ENCODE data around the gene PLPPR4. TPM values are rescaled to one million over a fixed set of nuclear protein-coding genes. Genes with fewer than 3 reads are reported as not detected.

The PLPPR4 gene
- total and polyA plus RNA-seq, 5 donors = 0.14 to 0.44 (median 0.28) TPM

- ATAC-seq (no peak), DNase-seq (no peak)
- Histone ChIP-seq H3K27ac (ENCODE audit: low read length) (no peak overlapping the region), H3K27me3 (ENCODE audit: control insufficient read depth, insufficient read depth) (no peaks in the 10 kb centered on the region), H3K4me1 (ENCODE audit: control insufficient read depth, insufficient read depth, low read length) (no peaks in the 10 kb centered on the region), H3K9me3 (ENCODE audit: control insufficient read depth, low read length) (no peaks in the 10 kb centered on the region), H3K4me3 (ENCODE audit: low read length) (no peak overlapping the region)
- WGBS = 89% methylated on average over 7 of the region's 7 CpGs
- intact Hi-C loops (cut with DNase I) = no loop called here
Observed at GRCh38 chr1:99306056-99306455, 41.8 kb downstream of the PLPPR4 start.

- H3K27me3 ChIP-seq (ENCODE audit: control insufficient read depth, insufficient read depth) = no peaks in the 10 kb centered on the region
- DNase-seq (no peak), ATAC-seq (no peak)
- no peaks in the 10 kb centered on the region for H3K4me1 ChIP-seq (ENCODE audit: control insufficient read depth, insufficient read depth, low read length)
- intact Hi-C loops (cut with DNase I) = no loop called here
- H3K27ac ChIP-seq (ENCODE audit: low read length) = no peak overlapping the region
- no peak overlapping the region for H3K4me3 ChIP-seq (ENCODE audit: low read length)
- H3K9me3 ChIP-seq (ENCODE audit: control insufficient read depth, low read length) = no peaks in the 10 kb centered on the region
- WGBS = 90% methylated on average over 15 of the region's 15 CpGs
Observed at GRCh38 chr1:99306644-99307043, 42.4 kb downstream of the PLPPR4 start.

- no peak overlapping the region for H3K27ac ChIP-seq (ENCODE audit: low read length)
- ATAC-seq (no peak), DNase-seq (no peak)
- no peaks in the 10 kb centered on the region for H3K27me3 ChIP-seq (ENCODE audit: control insufficient read depth, insufficient read depth)
- H3K9me3 ChIP-seq (ENCODE audit: control insufficient read depth, low read length) = no peaks in the 10 kb centered on the region
- 90% methylated on average over 1 of the region's 1 CpG for WGBS
- H3K4me3 ChIP-seq (ENCODE audit: low read length) = no peak overlapping the region
- H3K4me1 ChIP-seq (ENCODE audit: control insufficient read depth, insufficient read depth, low read length) = no peaks in the 10 kb centered on the region
- intact Hi-C loops (cut with DNase I) = no loop called here
Observed at GRCh38 chr1:99315305-99315704, 51.0 kb downstream of the PLPPR4 start.

GRCh38 chr1:99326215-99326949, 62.1 kb downstream of the PLPPR4 start:
- WGBS = 66% methylated on average over 3 of the region's 3 CpGs
- intact Hi-C loops (cut with DNase I) = no loop called here

GRCh38 chr1:99327357-99327756, 63.1 kb downstream of the PLPPR4 start:
- no peaks in the 10 kb centered on the region for H3K9me3 ChIP-seq (ENCODE audit: control insufficient read depth, low read length)
- H3K4me1 ChIP-seq (ENCODE audit: control insufficient read depth, insufficient read depth, low read length) = no peaks in the 10 kb centered on the region
- intact Hi-C loops (cut with DNase I) = no loop called here
- H3K27ac ChIP-seq (ENCODE audit: low read length) = no peak overlapping the region
- DNase-seq = no peak
- no peak for ATAC-seq
- H3K4me3 ChIP-seq (ENCODE audit: low read length) = no peak overlapping the region
- 88% methylated on average over 3 of the region's 3 CpGs for WGBS
- no peaks in the 10 kb centered on the region for H3K27me3 ChIP-seq (ENCODE audit: control insufficient read depth, insufficient read depth)

More at GRCh38 chr1:99326215-99326949, 62.1 kb downstream of the PLPPR4 start:
- ATAC-seq (no peak), DNase-seq (no peak)
- Histone ChIP-seq H3K4me1 (ENCODE audit: control insufficient read depth, insufficient read depth, low read length) (no peaks in the 10 kb centered on the region), H3K4me3 (ENCODE audit: low read length) (no peak overlapping the region), H3K9me3 (ENCODE audit: control insufficient read depth, low read length) (no peaks in the 10 kb centered on the region), H3K27ac (ENCODE audit: low read length) (no peak overlapping the region), H3K27me3 (ENCODE audit: control insufficient read depth, insufficient read depth) (no peaks in the 10 kb centered on the region)

GRCh38 chr1:99328171-99328570, 63.9 kb downstream of the PLPPR4 start:
- Histone ChIP-seq H3K9me3 (ENCODE audit: control insufficient read depth, low read length) (no peaks in the 10 kb centered on the region), H3K4me1 (ENCODE audit: control insufficient read depth, insufficient read depth, low read length) (no peaks in the 10 kb centered on the region), H3K4me3 (ENCODE audit: low read length) (no peak overlapping the region), H3K27me3 (ENCODE audit: control insufficient read depth, insufficient read depth) (no peaks in the 10 kb centered on the region), H3K27ac (ENCODE audit: low read length) (no peak overlapping the region)
- 77% methylated on average over 1 of the region's 1 CpG for WGBS
- ATAC-seq (no peak), DNase-seq (no peak)
- intact Hi-C loops (cut with DNase I) = no loop called here

- intact Hi-C loops (cut with DNase I) = no loop called here
- H3K4me3 ChIP-seq (ENCODE audit: low read length) = no peak overlapping the region
- DNase-seq = no peak
- WGBS = 56% methylated on average over 3 of the region's 3 CpGs
- no peaks in the 10 kb centered on the region for H3K4me1 ChIP-seq (ENCODE audit: control insufficient read depth, insufficient read depth, low read length)
- no peaks in the 10 kb centered on the region for H3K27me3 ChIP-seq (ENCODE audit: control insufficient read depth, insufficient read depth)
- ATAC-seq = no peak
- H3K9me3 ChIP-seq (ENCODE audit: control insufficient read depth, low read length) = no peaks in the 10 kb centered on the region
- H3K27ac ChIP-seq (ENCODE audit: low read length) = no peak overlapping the region
Observed at GRCh38 chr1:99331083-99331482, 66.8 kb downstream of the PLPPR4 start.

- no peak for ATAC-seq
- WGBS = 71% methylated on average over 2 of the region's 2 CpGs
Observed at GRCh38 chr1:99331636-99332035, 67.3 kb downstream of the PLPPR4 start.

GRCh38 chr1:99332561-99332960, 68.3 kb downstream of the PLPPR4 start:
- no peak for ATAC-seq
- intact Hi-C loops (cut with DNase I) = no loop called here

More at GRCh38 chr1:99331636-99332035, 67.3 kb downstream of the PLPPR4 start:
- intact Hi-C loops (cut with DNase I) = no loop called here
- H3K27ac ChIP-seq (ENCODE audit: low read length) = no peak overlapping the region
- H3K27me3 ChIP-seq (ENCODE audit: control insufficient read depth, insufficient read depth) = no peaks in the 10 kb centered on the region
- no peak overlapping the region for H3K4me3 ChIP-seq (ENCODE audit: low read length)
- no peaks in the 10 kb centered on the region for H3K4me1 ChIP-seq (ENCODE audit: control insufficient read depth, insufficient read depth, low read length)
- no peak for DNase-seq
- H3K9me3 ChIP-seq (ENCODE audit: control insufficient read depth, low read length) = no peaks in the 10 kb centered on the region

GRCh38 chr1:99334991-99335390, 70.7 kb downstream of the PLPPR4 start:
- DNase-seq (no peak), ATAC-seq (no peak)
- Histone ChIP-seq H3K9me3 (ENCODE audit: control insufficient read depth, low read length) (no peaks in the 10 kb centered on the region), H3K27ac (ENCODE audit: low read length) (no peak overlapping the region), H3K4me3 (ENCODE audit: low read length) (no peak overlapping the region), H3K4me1 (ENCODE audit: control insufficient read depth, insufficient read depth, low read length) (no peaks in the 10 kb centered on the region), H3K27me3 (ENCODE audit: control insufficient read depth, insufficient read depth) (no peaks in the 10 kb centered on the region)
- 90% methylated on average over 5 of the region's 5 CpGs for WGBS
- intact Hi-C loops (cut with DNase I) = no loop called here

More at GRCh38 chr1:99332561-99332960, 68.3 kb downstream of the PLPPR4 start:
- H3K27ac ChIP-seq (ENCODE audit: low read length) = no peak overlapping the region
- H3K27me3 ChIP-seq (ENCODE audit: control insufficient read depth, insufficient read depth) = no peaks in the 10 kb centered on the region
- H3K4me3 ChIP-seq (ENCODE audit: low read length) = no peak overlapping the region
- no peak for DNase-seq
- no peaks in the 10 kb centered on the region for H3K9me3 ChIP-seq (ENCODE audit: control insufficient read depth, low read length)
- WGBS = 88% methylated on average over 1 of the region's 1 CpG
- H3K4me1 ChIP-seq (ENCODE audit: control insufficient read depth, insufficient read depth, low read length) = no peaks in the 10 kb centered on the region

- Histone ChIP-seq H3K9me3 (ENCODE audit: control insufficient read depth, low read length) (no peaks in the 10 kb centered on the region), H3K27ac (ENCODE audit: low read length) (no peak overlapping the region), H3K4me3 (ENCODE audit: low read length) (no peak overlapping the region), H3K4me1 (ENCODE audit: control insufficient read depth, insufficient read depth, low read length) (no peaks in the 10 kb centered on the region), H3K27me3 (ENCODE audit: control insufficient read depth, insufficient read depth) (no peaks in the 10 kb centered on the region)
- intact Hi-C loops (cut with DNase I) = no loop called here
- DNase-seq (no peak), ATAC-seq (no peak)
- WGBS = 89% methylated on average over 2 of the region's 2 CpGs
Observed at GRCh38 chr1:99347041-99347684, 82.9 kb downstream of the PLPPR4 start.
